Activated CD4-positive, alpha-beta T cell treated with anti-CD3 and anti-CD28 coated beads, Interleukin-2, amount 50 U/mL, for 16 hours (primary cell): ENCODE results near the gene PLAAT1.

Experiments
- DNase-seq: peaks from one replicate; pipeline ENCODE4 v3.0.0-alpha.2; 2020

Gene PLAAT1

DNA sequence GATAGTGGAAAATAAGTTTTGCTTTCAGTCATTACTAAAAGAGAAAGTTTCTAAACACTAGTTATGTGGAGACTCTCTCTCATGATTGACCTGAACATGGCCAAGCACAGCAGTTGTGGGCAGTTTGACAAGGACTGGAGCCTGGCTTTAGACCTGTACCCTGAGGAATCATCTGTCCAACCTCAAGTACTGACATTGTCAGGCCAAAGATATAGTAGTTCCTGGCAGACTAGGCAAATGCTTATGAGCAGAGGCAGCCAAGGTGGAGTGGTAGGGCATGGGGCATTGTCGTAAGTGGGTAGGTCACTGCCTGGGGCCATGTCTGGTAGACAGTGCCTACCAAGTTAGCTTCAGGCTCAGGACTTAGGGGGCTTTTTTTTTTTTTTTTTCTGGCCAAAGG, 20.9 kb downstream of the PLAAT1 start:
- DNase-seq: no peak

DNA sequence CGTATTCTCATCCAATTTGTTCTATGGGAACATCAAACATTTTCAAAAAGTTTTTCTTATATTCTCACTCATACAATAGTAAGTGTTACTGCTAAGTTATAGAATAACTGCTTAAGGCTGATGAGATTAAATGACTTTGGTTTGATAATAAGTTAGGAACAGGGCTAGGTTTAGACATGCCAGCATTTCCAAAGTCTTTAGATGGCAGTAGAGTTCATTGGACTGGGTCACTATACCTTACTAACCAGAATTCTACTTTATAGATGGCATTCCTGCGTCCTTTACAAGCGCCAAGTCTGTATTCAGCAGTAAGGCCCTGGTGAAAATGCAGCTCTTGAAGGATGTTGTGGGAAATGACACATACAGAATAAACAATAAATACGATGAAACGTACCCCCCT, 21.7 kb downstream of the PLAAT1 start:
- no peak for DNase-seq

DNA sequence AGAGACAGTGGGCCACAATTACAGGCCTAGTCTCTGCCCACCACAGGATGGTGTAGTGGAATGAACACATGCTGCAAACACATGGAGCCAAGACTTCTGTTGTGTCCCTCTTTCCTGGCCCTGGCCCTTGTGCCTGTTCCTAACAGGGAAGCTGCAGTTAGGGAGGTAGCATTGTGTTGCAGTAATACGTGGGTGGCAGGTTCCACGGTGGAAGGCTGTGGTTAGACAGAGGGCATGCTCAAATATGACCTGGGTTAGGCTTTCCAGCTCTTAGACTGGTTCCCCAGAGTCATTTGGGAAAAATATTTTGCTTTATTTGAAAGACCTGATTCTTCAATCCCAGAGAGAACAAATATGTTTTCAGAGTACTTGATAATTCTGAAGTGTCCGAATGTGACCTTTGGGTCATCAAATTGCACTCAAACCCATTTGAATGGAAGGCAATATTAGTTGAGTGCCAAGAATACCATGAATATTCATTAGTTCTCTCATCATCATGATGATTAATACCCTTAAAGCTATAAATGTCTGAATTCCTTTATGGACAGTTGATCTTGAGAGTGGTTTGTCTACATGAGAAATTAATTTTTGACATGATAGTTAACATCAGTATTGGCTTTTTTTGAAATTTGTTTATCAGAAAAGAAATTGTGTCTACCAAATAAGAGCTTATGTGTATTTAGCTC, 28.5 kb downstream of the PLAAT1 start:
- no peak for DNase-seq

DNA sequence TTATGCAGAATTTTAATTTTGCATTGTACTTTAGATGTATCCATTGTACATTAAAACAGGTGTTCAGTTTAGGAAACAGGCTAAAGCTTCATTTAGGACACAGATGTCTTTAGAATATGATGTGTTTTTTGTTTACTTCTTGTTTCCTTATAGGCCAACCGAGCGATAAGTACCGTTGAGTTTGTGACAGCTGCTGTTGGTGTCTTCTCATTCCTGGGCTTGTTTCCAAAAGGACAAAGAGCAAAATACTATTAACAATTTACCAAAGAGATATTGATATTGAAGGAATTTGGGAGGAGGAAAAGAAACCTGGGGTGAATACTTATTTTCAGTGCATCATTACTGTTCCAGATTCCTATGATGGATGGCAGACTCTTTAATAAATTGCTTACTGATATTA, 29.4 kb downstream of the PLAAT1 start:
- DNase-seq: no peak

DNA sequence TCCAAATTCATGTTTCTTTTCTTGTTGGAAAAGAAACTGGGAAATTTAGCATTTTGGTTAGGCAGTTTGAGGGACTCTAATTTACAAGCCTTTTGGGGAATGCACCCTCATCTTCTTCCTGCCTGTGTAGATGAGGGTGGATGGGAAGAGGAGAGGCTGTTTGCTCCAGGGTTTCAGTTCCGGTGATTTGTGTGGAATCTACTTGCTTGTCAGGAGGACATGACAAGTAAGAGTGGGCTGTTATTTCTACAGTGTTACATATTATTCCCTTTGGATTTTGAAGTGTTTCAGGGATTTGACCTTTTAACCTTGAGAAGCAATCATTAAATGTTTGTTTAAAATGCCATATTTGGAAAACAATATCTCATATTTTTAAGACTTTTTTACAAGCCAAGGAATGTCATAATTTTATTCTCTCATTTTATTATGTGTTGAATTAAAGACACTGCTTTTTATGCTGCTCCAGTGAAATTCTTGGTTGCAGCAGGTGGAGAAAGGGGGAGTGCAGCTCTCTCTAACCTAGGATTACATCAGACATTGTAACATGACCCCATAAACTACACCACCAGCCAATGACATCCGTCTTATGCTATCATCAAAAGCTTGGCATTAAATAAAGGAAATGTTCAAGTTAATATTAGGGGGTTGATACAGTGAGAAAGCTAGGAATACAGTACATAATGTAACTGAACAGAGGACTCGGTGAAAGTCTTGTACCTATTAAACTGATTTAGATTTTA, 30.2 kb downstream of the PLAAT1 start:
- no peak for DNase-seq

DNA sequence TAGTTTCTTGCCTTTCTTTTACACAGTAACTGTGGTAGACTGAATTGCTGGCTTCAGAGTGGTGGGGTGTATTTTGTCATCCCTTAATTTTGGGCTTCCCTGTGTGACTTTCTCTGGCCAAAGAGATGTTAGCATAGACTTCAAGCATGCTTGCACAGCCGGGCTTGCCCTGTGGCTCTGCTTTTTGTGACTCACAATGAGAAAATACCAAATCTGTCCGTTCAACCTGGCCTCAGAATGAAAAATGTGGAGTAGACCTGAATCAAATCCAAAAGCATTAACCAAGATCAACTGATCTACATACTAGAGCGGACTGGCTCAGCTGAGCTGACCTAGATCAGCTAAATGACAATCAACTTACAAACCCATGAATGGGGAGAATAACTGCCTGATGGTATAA, 51.4 kb downstream of the PLAAT1 start:
- DNase-seq: no peak

DNA sequence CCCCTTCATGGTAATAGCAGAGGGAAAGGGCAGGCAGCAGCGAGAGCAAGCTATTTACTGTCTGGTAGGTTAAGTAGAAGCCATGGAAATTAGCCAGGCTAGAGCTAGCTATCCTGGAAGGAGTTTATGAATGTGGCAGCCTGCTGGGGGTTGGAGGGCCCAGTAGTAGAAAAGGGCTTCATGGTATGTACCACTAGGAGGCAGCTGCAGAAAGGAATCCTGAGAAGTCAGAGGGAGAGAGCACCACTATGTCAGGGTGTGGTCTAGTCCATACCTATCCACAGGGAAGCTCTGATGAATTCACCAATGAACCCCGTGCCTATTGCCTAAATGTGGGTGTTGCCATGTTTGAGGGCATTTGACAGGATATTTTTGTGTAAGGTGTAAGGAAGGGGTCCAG, 55.0 kb downstream of the PLAAT1 start:
- no peak for DNase-seq

DNA sequence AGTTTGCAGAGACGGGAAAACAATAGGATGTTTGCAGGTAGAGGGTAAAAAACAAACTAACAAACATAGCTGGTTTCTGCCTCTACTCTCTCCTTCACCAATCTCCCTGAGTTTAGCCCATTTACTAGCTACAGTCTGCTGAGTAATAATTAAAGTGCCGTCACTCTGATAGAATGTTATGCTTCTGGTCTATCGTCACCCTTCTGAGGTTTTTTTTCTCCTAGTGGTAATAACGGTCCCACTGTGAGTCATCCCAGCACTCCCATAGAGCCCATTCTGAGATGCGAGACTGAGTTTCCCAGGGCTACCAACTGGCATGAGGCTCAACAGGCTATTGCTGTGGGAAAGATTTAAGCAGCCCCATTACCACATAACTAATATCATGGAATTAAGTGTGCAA, 56.4 kb downstream of the PLAAT1 start:
- DNase-seq: peak; percentile 65

DNA sequence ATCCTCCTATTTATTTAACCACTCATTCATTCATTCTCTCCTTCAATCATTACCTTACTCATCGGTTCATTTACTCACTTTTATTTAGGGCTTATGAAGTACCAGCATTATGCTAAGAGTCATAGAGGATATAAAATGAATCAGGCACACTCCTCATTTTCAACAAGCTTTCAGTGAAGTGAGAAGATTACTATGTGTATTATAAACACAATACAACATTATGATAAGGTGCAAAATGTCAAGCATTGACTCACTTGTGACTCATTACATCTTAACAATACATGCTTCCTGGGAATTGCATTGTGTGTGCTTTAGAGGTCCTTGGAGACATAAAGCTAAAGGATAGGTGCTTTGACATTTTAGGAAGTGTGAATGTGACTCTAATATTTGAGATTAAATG, 60.4 kb downstream of the PLAAT1 start:
- DNase-seq: no peak

DNA sequence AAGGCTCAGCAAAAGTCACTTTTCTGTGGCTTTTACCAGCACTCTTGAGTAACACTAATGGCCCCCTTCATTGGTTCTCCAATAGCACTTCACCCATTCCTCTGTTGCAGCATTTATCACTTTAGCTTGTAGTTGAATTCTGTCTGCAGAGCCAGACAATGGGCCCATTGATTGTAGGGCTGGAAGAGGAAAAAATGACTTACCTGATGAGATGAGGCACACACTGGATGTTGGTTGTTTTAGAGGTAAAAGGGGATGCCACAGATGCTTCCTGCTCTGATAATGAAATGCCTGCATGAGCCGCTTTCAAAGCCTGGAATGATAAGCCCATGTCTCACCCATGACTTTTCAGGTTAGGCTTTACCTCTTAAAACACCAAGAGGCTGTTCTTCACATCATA, 64.3 kb downstream of the PLAAT1 start:
- DNase-seq: no peak

DNA sequence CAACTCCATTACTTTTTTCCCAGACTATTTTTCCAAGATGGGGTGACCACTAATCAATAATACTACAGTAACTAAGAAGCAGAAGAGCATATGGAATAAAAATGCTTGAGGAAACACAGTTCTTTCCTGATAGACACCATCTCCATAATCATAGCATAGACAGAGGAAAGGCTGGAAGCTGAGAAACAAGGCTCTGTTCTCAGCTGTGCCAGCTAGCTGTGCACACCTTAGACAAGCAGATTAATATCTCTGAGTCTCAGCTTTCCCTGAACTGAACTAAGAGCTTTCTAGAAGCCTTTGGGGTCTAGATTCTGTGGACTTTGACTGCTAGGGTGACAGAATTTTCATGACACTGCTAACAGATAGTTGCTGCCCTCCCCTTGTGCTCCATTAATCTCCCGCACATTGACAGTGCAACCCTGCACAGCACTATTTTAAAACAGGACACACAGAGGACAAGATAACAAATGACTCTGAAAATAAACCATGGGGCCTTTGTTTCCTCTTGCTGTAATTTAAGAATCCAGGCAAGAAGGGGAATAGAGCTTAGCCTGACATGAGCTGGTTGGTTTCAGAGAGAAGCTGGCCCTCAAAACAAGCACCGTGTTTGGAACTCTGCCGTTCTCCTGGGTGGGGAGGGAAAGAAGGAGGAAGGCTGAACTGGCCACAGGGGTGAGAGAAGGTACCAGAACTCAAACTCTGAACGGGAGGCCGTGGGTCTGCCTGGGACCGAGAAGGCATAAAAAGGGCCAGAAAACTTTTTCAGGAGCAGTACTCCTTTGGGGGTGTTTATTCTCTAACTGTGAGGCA, 70.1 kb downstream of the PLAAT1 start:
- no peak for DNase-seq

DNA sequence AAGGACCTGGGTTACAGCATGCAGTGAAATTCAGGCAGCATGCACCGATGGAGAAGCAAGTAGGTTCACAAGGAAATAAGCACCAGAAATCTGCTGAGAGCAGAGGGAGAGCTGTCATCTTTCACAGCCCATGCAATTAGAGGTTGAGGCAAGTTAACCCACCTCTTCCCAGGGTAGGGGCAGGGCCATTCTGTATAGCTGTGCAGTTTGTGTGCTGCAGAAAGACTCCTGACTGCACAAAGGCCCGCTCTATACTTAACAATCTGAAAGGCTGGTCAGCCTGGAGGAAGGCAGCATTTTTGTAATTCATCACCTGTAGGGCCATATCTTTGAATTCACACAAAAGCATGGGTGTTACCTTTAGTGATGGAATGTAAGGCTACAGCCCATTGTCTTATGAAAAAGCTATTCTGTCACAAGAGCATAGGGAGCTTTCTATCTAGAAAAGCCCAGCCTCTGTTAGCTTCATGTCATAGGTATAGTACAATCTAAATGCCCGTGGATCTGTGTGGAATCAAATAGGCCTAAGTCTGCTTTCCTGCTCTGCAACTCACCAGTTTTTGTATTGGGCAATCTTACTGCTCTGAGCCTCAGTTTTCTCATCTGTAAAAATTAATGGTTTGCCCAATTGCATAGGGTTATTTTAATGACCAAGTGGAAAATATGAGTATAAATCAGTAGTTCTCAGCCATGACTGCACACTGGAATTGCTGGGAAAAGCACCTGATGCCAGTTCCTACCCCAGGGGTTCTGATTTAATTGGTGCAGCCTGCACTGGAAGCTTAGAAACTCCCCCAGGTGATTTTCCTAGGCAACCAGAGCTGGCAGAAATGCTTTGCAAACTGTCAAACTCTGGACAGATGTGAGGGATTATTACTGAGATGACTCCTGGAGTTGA, 72.3 kb downstream of the PLAAT1 start:
- no peak for DNase-seq

DNA sequence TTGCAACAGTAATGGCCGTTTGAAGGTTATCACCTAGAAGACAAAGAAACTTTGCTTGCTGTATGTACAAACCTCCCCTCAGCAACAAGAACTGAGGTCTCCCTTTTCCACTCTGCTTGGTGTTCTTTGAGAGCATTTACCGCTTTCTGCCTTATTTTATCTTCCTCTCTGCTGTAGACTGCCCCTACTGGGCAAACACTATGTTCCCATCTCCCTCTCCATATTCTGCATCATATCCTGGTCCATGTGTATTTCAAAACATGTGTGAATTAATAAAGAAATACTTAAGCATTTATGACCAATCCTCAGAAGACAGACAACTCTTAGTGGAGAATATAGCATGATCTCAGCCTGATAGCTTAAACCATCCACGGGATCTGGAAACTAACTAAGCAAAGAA, 73.1 kb downstream of the PLAAT1 start:
- DNase-seq: no peak

DNA sequence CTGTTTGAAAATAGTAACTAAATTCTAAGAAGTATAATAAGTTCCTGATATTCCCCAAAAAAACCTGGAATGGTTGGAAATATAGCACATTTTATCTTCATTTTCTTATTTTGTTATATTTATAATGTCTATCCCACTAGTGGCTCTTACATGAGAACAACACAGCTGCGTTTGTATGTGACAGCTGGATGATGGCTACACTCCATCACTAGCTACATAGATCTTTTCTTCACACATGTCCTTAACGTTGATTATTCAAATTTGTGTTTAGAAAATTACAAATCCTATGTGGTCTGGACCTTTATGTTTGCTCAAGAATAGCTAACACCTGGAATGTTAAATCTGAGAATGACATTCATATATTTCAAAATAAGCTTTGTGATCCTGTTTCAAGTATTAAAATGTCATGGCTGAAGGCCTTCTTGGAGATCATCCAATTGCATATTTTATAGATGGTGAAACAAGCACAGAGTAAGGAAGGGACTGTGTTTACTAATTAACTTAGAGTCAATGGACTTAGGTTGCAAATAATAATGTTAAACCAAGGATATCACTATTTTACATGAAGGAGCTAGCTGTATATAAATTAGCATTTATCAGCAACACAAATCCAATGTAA, 76.8 kb downstream of the PLAAT1 start:
- no peak for DNase-seq
